ENCODE measurements around the gene RGS18. TPM values are rescaled to one million over a fixed set of nuclear protein-coding genes. Genes with fewer than 3 reads are reported as not detected.

Gene RGS18
- total and polyA plus RNA-seq, 2 of the 8 experiments (the other 6 are each of a cell fraction or from before 2014, with no cell fraction given) = not detected

DNA sequence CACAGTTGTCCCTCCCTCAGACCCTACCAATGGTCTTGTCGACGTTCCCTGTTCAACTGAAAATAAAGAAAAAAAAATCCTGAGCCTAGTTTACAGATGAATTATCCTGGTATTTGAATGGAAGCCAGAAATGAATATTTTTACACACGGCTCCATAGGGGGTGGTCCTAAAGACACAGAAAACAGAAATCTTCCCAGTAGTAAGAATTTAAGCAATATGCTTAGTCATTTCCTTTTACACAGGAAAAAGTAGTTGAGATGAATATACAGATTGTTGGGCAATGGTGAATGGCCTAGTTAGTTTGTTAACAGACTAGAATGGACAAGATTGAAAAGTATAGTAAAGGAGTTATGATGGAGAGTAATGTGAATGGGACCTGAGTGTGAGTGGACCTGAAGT lies 67.4 kb downstream of the RGS18 start:
- Histone ChIP-seq H3K79me1 (ENCODE audit: low read depth, low read length) (no peaks in the 10 kb centered on the region), H4K8ac (ENCODE audit: extremely low read depth, insufficient read depth, low read length) (no peak overlapping the region), H3K14ac (ENCODE audit: insufficient read length) (no peak overlapping the region), H3K56ac (replicated peaks; ENCODE audit: insufficient read length, low read depth, low read length) (no peak overlapping the region), H2BK12ac (ENCODE audit: low read depth, low read length) (no peak overlapping the region), H3K79me2 (ENCODE audit: control insufficient read depth in 1 of 2, insufficient read depth in 2 of 2, low read length in 2 of 2) (no peaks in the 10 kb centered on the region), H3K9ac (replicated peaks in 1 of 4; ENCODE audit: extremely low read depth in 1 of 4, low read depth in 3 of 4, low read length in 3 of 4) (no peak overlapping the region), H3K23ac (ENCODE audit: insufficient read length) (no peak overlapping the region), H2BK5ac (ENCODE audit: low read depth, low read length) (no peak overlapping the region), H3K4me2 (ENCODE audit: insufficient read depth in 1 of 2, low read depth in 2 of 2, low read length in 2 of 2) (no peak overlapping the region), H3K27me3 (replicated peaks in 1 of 4; ENCODE audit: control insufficient read depth in 3 of 4, extremely low read depth in 1 of 4, insufficient read depth in 3 of 4, low read length in 3 of 4) (no peaks in the 10 kb centered on the region), H3K23me2 (ENCODE audit: low read depth, low read length) (no peaks in the 10 kb centered on the region), H2BK15ac (ENCODE audit: low read length) (no peak overlapping the region), H4K91ac (replicated peaks; ENCODE audit: insufficient read length, low read length) (no peak overlapping the region), H3K27ac (ENCODE audit: low read depth, low read length) (no peak overlapping the region), H3K9me3 (ENCODE audit: insufficient read depth in 2 of 2, low read depth in 1 of 2, low read length in 1 of 2) (no peaks in the 10 kb centered on the region), H3K4me1 (replicated peaks in 1 of 4; ENCODE audit: control insufficient read depth in 3 of 4, insufficient read depth in 4 of 4, low read length in 3 of 4) (no peaks in the 10 kb centered on the region), H3K4ac (replicated peaks; ENCODE audit: insufficient read length, low read depth, low read length) (no peak overlapping the region), H2BK120ac (replicated peaks; ENCODE audit: low read depth, low read length) (no peak overlapping the region), H3K4me3 (ENCODE audit: extremely low read depth in 1 of 4, insufficient read depth in 2 of 4, low read depth in 3 of 4, low read length in 4 of 4) (no peak overlapping the region), H3K18ac (ENCODE audit: extremely low read depth, low read length) (no peak overlapping the region), H2AK5ac (ENCODE audit: low read depth, low read length) (no peak overlapping the region), H4K20me1 (replicated peaks in 1 of 2; ENCODE audit: control insufficient read depth in 1 of 2, insufficient read depth in 2 of 2, low read length in 2 of 2) (no peaks in the 10 kb centered on the region), H2BK20ac (ENCODE audit: low read length) (no peak overlapping the region), H2AFZ (ENCODE audit: low read length) (no peak overlapping the region), H4K5ac (ENCODE audit: insufficient read length, low read depth, low read length) (no peak overlapping the region), H3K36me3 (ENCODE audit: control insufficient read depth in 2 of 4, insufficient read depth in 4 of 4, low read length in 3 of 4) (no peaks in the 10 kb centered on the region)
- WGBS, 2 experiments (ENCODE audit: extremely low coverage in 1 of 2, insufficient coverage in 1 of 2, insufficient read length in 1 of 2, insufficient replicate concordance in 2 of 2, low coverage in 1 of 2, low lambda C conversion rate in 2 of 2, missing lambda C conversion rate in 1 of 2) = 90% methylated on average over 3 of the region's 3 CpGs; no CpG with 5 or more reads in 1 of the 2 experiments
- no peak for FAIRE-seq
- ChIA-PET CTCF (ENCODE audit: partially characterized antibody) (no interaction called here), POLR2A (ENCODE audit: partially characterized antibody) (no interaction called here)
- DNase-seq (ENCODE audit: low read depth in 1 of 2, low spot score in 2 of 2) = no peak
- TF ChIP-seq BACH1 (IDR thresholded peaks at IDR 0.05; ENCODE audit: low read length) = no peak
- TF ChIP-seq RAD21 (IDR thresholded peaks at IDR 0.05 in 1 of 2, conservative IDR thresholded peaks at IDR 0.05 in 1 of 2; ENCODE audit: low read depth in 2 of 2, low read length in 2 of 2) = no peak
- no peak for TF ChIP-seq FOSL1 (IDR thresholded peaks at IDR 0.05; ENCODE audit: insufficient read depth, low read depth, low read length)
